ENCODE results near the gene TERT. TPM values are rescaled to one million over a fixed set of nuclear protein-coding genes. Genes with fewer than 3 reads are reported as not detected.

Gene TERT
- total RNA-seq, 1 donor from 2014 or later: 3.5 TPM

- no peak for DNase-seq (ENCODE audit: low spot score, unreplicated experiment)
- no peaks in the 10 kb centered on the region for H3K27me3 Mint-ChIP-seq
- no peak for TF ChIP-seq CTCF (IDR thresholded peaks at IDR 0.05; ENCODE audit: unreplicated experiment)
- H3K36me3 Mint-ChIP-seq (ENCODE audit: insufficient read depth): peaks cover 12% of the 10 kb centered on the region
- no peak overlapping the region for H3K4me3 Mint-ChIP-seq (ENCODE audit: low read depth)
- peaks cover 2% of the 10 kb centered on the region for H3K4me1 Mint-ChIP-seq (ENCODE audit: low read depth)
- H3K9me3 Mint-ChIP-seq (ENCODE audit: low read depth): no peaks in the 10 kb centered on the region
- no peak overlapping the region for H3K27ac Mint-ChIP-seq
Measured at GRCh38 chr5:1332461-1333001, 37.7 kb upstream of the TERT start.

DNA sequence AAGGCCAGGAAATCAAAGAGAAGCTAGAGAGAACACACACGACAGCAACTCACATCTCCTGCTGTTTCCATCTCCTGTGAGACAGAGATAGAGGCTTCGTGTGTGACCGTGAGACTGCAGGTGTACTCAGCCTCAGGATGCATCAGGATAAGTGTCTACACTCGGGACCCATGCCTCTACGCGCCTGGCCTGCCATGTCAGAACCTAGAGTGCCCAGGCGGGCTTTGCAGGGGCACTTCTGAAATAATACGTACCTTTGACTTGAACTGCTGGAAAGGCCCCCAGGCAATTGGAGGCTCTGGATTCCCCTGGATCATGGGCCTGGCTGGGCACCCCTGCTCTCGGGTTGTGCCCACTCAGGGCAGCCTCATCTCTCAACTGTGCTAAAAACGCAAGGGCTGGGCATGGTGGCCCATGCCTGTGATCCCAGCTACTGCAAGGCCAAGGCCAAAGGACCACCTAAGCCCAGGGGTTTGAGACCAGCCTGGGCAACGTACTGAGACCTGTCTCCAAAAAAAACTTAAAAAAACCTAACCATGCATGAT is 37.1 kb upstream of the TERT start:
- TF ChIP-seq CTCF (IDR thresholded peaks at IDR 0.05; ENCODE audit: unreplicated experiment): no peak
- no peak overlapping the region for H3K27ac Mint-ChIP-seq
- no peaks in the 10 kb centered on the region for H3K9me3 Mint-ChIP-seq (ENCODE audit: low read depth)
- H3K4me3 Mint-ChIP-seq (ENCODE audit: low read depth): no peak overlapping the region
- H3K27me3 Mint-ChIP-seq: no peaks in the 10 kb centered on the region
- H3K4me1 Mint-ChIP-seq (ENCODE audit: low read depth): peaks cover 4% of the 10 kb centered on the region
- DNase-seq (ENCODE audit: low spot score, unreplicated experiment): no peak
- H3K36me3 Mint-ChIP-seq (ENCODE audit: insufficient read depth): peaks cover 13% of the 10 kb centered on the region

DNA sequence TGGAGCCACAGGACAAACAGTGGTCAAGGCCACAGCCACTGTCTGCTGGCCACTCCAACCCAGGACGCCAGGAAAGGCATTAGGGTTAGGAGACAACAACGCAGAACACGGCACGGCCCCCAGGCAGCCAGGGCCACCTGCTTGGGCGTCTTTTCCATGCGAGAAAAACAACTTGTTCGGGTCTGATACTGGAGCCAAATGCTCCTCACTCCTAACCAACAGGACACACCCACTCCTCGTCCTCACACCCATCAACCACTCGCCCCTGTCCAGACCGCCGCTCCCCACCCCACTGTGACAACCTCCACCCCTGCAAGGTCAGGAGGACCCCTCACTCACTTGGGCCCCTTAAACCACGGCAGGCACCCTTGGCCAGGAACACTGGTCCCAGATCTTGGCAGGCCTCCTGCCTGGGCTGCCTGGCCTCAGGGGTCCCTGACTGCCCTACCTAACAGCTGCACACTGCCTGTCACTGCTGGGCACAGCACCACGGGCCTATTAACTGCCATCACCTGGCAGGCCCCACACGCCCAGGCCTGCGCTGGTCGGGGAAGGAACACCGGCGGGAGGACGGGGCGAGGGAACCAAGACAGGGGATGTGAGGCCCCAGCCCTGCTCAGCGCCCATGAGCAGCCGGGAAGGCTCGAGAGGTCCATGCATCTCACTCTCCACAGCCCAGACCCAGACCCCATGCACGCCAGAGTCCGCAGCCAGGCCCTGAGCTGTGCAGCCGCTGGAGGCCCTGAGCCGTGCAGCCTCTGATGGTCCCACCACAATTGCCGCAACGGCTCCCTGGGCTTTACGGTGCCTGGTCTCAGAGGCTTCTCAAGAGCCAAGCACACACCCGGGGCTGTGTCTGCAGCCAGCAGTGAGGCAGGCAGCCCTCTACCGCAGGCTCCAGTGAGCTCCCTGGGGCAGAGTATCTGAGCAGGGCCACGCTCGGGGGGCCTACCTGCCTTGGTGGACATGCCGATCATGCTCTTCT is 36.3 kb upstream of the TERT start:
- H3K4me3 Mint-ChIP-seq (ENCODE audit: low read depth): no peak overlapping the region
- no peaks in the 10 kb centered on the region for H3K9me3 Mint-ChIP-seq (ENCODE audit: low read depth)
- peaks cover 4% of the 10 kb centered on the region for H3K4me1 Mint-ChIP-seq (ENCODE audit: low read depth)
- no peak for TF ChIP-seq CTCF (IDR thresholded peaks at IDR 0.05; ENCODE audit: unreplicated experiment)
- H3K27me3 Mint-ChIP-seq: no peaks in the 10 kb centered on the region
- DNase-seq (ENCODE audit: low spot score, unreplicated experiment): no peak
- no peak overlapping the region for H3K27ac Mint-ChIP-seq
- H3K36me3 Mint-ChIP-seq (ENCODE audit: insufficient read depth): peaks cover 15% of the 10 kb centered on the region

DNA sequence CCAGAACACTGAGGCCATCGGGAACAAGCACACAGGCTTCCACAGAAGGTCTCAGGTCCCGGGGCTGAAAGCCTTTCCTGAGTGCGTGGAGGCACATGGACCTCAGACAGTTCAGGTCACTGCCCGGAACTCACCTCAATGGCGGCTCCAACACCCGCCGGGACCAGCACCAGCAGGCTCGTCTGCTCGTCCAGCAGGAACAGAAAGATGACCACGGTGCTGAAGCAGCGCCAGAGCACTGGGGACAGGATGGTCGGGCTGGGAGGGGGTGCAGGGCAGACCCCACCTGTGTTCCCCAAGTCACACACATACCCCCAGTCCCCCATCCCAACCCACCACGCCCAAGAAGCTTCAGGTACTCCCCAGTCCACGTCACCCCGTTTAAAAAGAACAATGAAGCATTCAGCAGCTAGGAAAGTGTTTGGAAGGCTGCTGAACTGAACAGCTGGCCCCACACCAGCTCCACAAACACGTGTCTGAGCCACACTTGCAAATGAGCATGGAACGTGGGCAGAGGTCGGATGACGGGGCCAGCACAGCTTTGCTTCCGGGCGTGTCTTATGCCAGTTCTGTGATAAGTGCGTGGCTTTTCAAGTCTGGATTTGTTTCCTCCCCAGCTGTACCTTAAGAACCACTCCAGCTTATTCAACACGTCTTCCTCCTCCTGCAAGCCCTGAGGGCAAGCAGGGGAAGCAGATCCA is 35.4 kb upstream of the TERT start:
- H3K27ac Mint-ChIP-seq: no peak overlapping the region

More for the DNA sequence above, 35.4 kb upstream of the TERT start:
- peaks cover 4% of the 10 kb centered on the region for H3K4me1 Mint-ChIP-seq (ENCODE audit: low read depth)
- peaks cover 17% of the 10 kb centered on the region for H3K36me3 Mint-ChIP-seq (ENCODE audit: insufficient read depth)
- no peak for DNase-seq (ENCODE audit: low spot score, unreplicated experiment)
- H3K4me3 Mint-ChIP-seq (ENCODE audit: low read depth): no peak overlapping the region
- H3K27me3 Mint-ChIP-seq: no peaks in the 10 kb centered on the region
- TF ChIP-seq CTCF (IDR thresholded peaks at IDR 0.05; ENCODE audit: unreplicated experiment): no peak
- H3K9me3 Mint-ChIP-seq (ENCODE audit: low read depth): no peaks in the 10 kb centered on the region
